GM18861 (cell line): ENCODE measurements around the gene ABI3BP.

Experiments used
- ATAC-seq: cut with Tn5 transposase; IDR thresholded peaks from one replicate; pipeline ENCODE4 v1.9.1; 2021; ENCODE audit not compliant: unreplicated experiment

Gene ABI3BP

DNA sequence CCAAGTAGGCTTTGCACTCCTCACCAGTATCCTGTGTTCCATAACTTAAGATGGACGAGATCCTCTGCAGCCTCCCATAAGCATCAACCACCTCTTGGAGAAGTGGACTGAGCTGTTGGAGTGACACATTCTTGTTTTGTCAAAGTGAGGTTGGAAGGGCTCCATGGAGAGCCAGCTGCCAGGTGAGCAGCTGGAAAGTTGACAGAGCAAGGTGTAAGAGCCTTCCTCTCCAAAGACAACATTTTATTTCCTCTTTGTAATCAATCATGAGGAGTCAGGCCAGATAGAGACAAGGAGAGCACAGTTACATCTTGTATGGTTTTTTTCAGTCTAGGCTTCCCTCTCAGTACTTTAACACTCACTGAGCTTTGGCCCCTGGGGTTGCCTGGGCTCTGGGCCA is 5.1 kb downstream of the ABI3BP start:
- ATAC-seq, result no peak

DNA sequence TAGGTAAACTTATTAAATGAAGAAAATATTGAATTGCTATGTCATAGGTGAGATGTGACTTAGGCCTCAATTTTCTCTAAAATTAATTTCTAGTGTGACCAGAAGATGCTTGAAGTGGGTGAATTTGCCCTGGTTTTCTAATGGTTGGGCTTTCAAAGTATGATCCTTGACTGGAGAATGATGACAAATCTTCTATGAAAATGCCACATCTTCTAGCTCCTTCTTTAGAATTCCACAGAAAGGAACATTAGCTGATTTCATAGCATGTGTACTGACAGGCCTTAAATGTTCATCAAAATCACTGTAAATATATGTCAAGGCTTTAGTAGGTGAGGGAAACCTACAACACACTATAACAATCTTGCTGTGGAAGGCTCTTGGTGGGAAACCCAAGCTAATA is 8.9 kb downstream of the ABI3BP start:
- ATAC-seq, result no peak

DNA sequence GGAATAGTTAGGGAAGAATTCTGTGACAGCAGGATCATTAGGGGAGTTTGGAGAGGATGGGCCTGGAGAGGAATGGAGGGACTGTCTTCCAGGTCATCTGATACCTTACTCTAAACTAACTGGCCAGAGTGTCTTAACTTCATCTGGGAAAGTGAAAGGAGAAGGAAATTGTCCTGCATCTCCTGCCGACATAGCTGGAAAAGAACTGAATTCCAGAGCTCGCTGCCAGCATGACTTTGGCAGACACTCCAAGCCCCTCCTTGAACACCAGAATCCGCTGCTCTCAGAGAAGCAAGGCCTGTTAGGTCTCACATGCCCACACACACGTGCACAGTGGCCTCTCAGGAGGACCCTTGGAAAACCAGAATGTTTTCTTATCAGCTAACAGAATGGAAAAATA is 10.5 kb downstream of the ABI3BP start:
- no peak for ATAC-seq

DNA sequence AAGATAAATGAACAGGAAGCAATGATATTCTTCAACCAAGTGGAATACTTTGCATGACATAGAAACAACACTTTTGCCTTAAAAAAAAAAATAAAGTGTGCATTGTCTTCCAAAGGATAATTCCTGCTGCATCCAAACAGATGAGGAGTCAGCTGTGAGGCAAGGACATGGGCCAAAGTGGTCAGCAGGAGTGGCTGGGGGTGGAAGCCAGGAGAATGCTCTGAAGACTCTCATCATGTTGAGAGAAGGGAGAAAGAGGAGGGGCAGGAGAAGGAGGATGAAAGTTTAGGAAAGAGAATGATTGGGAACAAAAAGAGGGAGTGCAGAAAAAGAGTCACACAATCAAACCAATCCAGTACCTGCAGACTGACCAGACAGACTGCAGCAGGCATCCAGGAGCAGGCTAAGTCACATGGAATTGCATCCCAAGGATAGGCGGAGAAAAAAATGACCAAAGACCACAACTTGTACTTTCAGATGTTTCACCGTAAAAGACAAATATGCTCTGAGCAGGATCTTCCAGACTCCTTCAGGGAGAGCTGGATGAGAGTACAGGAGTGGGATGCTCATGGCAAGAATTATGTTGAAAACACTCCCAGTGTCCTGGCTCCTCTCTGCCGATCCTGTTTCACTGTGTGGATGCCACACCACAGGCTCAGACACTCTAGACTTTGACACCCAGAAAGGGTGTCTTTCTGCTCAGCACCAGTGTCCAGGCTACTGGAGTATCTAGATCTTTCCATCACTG is 11.9 kb downstream of the ABI3BP start:
- no peak for ATAC-seq

DNA sequence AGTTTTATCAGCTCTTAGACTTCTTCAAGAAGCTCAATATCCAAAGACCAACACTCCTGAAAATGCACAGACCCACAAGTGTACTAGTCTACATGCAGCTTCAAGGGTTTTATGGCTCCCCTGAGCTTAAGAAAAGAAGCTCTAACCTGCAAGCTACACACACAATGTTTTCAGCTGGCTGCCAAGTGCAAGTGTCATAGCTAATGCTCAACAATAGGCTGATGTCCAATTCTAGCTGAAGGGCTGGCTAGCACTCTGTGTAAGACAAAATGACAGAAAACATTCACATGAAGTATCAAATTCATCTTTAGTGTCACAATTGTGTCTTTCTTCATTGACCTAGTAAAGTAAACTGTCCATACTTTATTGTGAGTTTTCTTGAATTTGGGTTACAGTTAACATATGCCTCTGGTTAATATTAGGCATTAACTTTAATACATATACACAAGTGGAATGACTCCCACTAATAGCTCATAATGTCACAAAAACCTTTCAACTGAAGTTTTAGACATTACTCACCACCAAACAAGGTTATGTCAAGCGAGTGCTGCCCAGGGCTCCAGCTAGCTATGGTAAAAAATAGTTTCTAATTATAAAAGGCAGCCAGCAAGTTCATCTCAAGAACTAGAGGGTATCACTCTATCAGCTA is 15.1 kb downstream of the ABI3BP start:
- ATAC-seq, result no peak

DNA sequence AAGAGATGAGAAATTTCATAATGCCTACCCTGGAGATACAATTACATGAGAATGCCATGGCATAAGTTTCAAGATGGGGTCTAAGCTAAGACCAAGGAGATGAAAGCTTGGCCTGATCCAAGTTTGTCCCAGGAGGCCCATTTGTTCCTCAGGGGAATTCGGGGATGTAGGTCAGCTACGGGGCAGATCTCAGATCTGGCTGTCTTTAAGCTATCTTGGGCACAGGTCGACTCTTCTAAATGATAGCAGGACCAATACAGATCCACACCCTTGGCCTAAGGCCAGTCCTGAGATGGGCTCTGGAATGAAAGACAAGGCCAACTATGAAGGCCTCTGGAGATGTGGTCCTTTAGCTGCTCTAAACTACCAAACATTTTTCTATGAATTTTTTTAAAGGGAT is 16.6 kb downstream of the ABI3BP start:
- no peak for ATAC-seq

DNA sequence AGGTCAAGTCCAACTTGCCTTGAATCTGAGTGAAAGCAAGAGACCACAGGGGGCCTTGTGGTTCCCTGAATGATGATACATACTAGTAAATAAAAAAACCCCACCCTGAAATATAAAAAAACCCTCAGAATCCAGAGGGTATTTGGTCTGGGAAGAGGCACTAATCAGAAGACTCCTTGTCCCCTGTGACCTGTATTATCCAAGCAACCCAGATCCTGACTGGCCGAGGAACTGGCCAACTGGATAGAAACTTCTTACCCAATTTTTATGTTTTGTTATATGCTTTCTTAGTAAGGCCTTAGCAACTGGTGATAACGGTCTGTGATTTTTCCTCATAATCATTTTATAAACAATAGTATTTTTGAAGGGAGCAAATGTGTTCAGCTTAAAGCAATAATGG is 17.5 kb downstream of the ABI3BP start:
- no peak for ATAC-seq

DNA sequence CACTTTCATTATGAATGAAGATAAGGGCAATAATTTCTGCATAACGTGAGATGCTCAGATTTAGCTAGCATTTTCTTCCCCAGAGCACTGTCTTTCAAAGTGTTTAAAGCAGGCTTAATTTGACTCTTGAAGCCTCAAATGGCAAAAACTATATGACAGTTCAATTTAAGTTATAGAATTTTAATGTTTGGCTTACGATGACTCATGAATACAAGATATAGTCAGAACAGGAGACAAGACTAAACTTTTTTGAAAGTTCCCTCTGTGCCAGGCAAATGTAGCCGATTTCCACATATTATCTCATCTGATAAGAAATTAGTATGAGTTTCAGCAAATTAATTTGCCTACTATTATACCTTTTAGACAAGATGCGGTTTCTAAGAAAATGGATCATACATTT is 19.6 kb downstream of the ABI3BP start:
- ATAC-seq, result no peak

DNA sequence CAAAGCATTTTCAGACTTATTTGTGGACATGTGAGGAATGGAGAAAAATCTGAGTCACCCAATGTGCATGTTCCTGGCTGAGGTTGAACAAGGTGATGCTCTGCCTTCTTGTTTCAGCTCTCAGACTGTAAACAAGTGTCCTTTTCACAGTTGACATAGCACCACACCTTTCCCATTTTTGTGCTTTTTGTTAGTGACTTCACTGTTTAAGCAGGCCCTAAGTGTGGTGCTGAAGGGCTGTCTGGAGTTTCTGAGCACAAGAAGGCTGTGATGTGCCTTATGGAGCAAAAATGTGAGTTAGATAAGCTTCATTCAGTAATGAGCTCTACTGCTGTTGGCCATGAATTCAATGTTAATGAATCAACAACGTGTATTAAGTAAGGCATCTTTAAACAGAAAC is 20.4 kb downstream of the ABI3BP start:
- ATAC-seq, result no peak

DNA sequence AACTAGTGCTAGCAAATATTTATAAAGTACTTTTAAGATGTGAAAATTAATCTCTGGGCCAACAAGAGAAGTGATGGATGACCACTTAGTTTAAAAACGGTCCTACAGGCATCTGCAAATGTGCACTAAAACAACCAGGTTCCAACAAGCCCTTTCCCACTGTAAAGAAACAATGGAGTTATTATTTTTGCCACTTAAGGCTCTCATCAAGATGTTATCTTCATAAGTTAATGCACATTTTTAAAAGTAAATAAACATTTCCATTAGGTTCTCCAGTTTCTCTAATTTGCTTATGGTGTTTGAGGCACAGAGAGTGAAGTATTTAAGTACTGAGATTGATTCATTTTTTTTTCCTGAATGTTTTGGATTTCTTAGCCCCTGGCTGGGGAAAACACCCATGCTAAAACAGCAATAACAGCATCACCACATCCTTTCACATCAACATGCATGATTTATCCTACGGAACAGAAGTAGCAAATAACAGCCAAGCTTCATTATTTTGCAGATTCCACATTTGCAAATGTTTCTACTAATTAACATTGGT is 20.8 kb downstream of the ABI3BP start:
- ATAC-seq, result no peak

DNA sequence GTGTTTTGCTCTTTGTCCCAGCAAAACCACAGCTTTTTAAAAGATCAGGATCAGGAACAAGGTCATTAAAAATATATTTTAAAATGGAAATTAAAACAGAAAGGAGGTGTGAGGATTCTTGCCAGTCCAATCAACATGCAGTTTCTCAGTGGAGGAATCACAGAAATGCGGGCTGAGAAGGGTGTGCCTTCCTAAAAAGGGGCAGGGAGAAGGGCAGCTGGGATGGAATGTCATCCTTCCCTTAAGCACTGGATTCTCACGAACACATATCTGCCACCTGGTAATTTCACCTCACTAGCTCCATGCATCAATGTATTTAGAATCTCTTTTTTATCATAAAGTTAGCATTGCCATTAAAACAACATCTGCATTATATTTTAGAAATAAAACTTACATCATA is 21.4 kb downstream of the ABI3BP start:
- no peak for ATAC-seq

DNA sequence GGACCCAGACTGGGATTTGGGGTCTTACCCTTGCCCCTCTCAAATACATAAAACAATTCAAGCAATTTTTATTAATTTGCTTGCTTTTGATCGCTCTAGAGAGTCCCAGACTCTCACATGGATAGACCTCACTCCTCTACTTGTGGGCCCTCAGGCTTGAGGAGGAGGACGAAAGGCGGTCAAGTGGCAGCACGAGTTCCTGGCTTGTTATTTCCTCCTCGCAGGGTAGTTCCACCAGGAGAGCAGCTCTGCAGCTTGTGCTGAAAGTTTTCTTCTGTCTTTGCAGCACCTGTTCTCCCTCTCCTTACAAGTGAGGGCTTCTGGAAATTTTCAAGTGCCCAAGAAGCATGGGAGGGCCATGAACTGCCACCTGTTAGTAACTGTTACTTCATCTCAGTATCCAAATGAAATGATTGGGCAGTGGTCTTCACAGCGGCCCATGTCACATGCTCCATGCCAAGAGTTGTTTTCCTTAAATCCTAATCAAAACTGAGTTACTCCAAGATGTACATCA is 22.7 kb downstream of the ABI3BP start:
- ATAC-seq, result no peak

DNA sequence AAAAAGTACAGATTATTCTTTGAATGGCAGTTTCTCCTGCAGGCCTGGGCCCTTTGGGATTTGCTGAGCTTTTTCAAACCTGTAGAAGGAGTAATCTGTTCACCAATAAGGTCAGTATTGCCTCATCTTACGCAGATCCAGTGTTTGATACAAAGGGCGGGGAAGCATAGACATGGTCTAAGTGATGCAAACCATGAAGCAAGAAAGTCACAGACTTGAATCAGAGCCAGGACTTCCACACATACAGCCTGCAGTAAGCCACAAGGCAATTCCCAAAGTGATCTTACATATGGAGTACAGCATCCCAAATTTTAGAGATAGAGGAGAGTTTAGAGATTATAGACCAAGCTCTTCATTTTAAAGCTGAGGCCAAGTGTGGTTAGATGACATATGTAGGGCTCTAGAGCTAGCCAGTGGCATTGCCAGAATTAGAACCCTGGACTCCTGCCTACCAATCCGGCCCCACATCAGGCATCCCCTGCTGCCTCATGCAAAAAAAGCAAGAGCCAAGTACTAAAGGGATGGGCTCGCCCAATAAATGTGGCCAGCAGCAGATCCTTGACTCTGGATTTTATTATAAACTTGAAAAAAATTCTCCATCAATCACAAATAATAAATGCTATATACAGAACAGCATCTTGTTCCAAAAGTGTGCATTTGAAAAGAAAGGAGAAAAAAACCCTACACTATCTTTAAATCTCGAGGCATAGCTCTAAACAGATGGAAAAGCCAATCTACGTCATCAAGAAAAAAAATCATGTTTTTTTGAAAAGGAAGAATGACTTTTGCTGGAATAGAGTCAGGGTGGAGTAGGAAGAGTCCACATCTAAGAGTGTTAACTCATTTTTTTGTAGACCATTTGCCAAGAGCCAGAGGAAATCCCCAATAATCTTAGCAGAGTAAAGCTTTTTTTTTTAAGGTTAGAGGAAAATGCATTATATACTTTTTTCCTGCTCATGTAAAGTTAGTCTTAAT is 24.0 kb downstream of the ABI3BP start:
- no peak for ATAC-seq

DNA sequence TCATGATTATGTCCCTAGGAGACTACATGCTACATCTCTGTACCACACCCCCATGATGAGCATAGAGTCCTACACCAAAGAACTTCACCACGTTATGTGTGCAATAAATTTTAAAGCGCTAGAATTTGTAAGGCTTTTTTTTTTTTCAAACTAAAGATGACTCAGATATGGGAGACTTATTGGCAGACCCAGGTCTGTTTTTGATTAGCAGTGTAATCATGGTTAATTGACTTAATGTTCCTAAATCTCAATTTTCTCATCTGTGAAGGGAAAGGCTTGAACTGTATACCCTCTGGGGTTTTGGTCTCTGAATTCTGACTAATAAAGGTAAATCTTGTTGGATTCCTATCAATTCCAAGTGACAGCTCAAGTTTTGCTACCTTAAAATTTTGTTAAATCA is 26.4 kb downstream of the ABI3BP start:
- ATAC-seq, result no peak

DNA sequence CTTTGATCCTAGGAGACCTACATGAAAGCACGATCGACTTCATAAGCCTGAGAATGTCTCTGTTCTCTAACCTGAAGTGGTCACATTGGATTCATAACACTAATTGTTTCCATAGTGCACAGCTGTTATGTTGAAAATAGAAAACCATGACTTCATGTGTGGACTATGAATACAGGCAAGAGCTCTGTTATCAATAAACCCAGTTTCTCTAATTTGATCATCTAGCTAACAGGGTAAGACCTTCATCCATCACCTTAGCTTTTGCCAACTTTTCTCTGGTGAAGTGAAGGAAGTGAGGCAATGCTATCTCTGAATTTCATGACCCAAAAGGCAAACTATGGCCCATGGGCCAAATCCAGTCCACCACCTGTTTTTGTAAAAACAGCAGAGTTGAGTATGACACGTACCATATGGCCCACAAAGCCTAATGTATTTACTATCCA is 27.2 kb downstream of the ABI3BP start:
- no peak for ATAC-seq

DNA sequence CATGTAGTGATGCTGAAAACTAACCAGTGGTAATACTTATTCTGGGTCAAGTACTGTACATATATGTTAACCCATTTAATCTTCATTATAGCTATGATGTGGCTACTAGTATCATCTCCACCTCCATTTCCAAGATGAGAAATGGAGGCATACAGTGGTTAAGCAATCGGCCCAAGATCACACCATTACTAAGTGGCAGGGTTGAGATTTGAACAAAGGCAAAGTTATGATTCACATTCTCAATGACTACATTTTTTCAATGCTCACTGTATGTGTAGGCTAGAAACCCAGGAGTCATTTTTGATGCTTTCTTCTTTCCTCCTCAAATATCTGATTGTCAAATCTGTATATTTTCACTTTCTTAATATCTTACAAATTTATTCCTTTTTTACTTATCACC is 30.2 kb downstream of the ABI3BP start:
- ATAC-seq, result no peak

DNA sequence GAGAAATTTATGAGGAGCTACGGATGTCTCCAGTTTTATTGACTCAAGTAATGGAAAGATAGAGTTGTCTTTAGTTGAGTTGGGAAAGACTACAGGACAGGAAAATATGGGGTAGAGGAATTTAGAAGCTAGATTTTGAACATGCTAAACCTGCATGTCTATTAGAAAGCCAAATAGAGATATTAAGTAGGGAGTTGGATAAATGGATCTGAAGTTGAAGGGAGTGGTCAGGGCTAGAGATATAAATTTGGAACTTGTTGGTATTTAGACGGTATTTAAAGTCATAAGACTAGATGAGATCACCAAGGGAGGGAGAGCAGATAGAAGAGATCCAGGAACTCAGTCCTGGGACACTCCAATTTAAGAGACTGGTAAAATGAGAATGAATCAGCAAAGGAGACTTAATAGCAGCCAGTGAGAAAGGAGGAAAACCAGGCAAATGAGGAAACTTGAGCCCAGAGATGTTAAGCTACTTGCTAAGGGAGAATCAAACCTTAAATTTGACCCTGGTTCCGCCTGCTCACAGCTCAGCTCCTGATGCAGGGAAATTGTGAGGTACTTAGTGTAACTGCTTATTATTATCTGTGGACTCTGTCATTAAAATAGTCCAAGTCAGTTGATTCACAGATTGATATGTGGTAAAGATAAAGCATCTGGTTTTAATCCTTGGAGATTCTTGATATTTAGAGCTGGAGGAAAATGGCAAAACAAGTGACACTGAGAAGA is 35.8 kb downstream of the ABI3BP start:
- no peak for ATAC-seq

DNA sequence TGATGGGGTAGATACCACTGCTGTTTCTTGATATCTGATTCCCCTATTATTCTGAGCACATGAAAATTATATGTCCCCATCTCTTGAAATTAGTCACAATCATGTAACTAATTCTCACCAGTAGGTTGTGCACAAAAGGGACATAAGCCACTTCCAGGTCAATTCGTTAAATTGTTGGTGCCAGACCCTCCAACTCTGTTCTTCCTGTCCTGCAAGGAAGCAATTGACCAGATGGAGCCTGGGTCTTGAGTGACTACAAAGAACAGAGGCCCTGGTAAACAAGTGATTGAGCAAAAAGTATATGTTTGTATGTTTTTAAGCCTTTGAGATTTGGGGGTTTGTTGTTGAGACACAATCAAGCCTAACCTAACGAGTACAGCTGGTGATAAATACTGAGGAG is 36.9 kb downstream of the ABI3BP start:
- ATAC-seq, result no peak

DNA sequence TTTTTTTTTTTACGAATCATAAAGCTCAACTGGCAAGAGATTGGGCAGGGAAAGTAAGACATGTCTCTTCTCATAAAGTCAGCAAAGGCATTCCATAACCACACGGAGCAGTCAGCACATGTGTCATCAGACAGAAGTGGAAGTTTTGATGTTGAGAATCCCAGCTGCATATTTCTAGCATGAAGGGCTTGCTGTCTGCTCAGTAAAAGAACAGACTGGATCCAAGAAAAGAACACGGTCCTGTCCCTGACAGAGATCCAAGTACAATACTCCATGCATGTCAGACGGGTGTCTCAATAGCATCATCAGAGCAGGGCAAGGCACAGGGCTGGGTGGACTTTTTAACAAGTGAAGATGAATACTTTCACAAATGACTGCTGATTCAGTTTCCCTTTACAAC is 38.2 kb downstream of the ABI3BP start:
- ATAC-seq, result no peak

DNA sequence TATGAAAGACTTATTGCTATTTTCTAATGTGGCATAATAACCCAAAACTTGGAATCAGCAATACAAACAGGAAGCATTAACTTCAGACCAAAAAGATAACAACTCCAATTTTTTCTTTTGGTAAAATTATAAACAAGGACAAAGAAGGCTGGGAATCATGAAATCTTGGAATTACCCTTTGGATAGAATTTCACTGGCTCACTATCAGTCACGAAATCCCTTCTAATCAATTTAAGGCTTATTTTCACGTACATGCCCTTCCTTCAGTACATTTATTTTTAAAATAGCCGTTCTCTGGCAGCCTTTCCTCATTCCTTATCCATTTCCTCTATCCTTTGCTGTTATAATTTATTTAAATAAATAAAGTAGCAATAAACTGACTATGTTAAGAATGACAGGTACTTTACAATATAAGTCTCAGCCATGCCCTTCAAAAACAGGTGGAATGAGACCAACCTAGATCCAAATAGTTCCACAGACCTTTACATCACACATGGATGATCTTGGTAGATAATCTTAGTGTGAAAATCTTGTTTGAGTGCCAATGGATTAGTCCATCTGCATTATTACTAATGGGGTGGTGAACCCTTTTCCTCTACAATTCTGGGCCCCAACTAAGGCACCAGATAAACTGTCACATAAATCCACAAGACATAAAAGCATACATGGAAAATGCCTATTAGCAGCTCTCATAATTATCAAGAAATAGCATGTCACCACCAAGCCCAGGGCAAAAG is 38.9 kb downstream of the ABI3BP start:
- no peak for ATAC-seq
